H9 (cell line): ENCODE data around the gene IGF1R. TPM values are rescaled to one million over a fixed set of nuclear protein-coding genes. Genes with fewer than 3 reads are reported as not detected.

Source experiments
- DNase-seq: peaks from one replicate; pipeline ENCODE4 v3.0.0-alpha.2; 2017
- H2AFZ ChIP-seq: one replicate; pipeline ENCODE4 v1.6.1; 2013; ENCODE audit warnings: mild to moderate bottlenecking, low read length, control low read depth, moderate library complexity
- H2AK5ac ChIP-seq: 2 replicates; pipeline ENCODE4 v1.6.1; 2013; ENCODE audit warnings: low read length, control low read depth, mixed read lengths; ENCODE audit not compliant: insufficient read length
- H2BK120ac ChIP-seq: one replicate; pipeline ENCODE4 v1.6.1; 2013; ENCODE audit warnings: low read depth, mild to moderate bottlenecking, low read length, control low read depth, inconsistent platforms; ENCODE audit not compliant: poor library complexity, severe bottlenecking
- H2BK12ac ChIP-seq: 2 replicates; pipeline ENCODE4 v1.6.1; 2013; ENCODE audit warnings: low read length, control low read depth, mixed read lengths, low read depth; ENCODE audit not compliant: insufficient read length
- H2BK15ac ChIP-seq: 2 replicates; pipeline ENCODE4 v1.6.1; 2013; ENCODE audit warnings: low read depth, low read length, control low read depth
- H2BK20ac ChIP-seq: one replicate; pipeline ENCODE4 v1.6.1; 2013; ENCODE audit warnings: low read depth, mild to moderate bottlenecking, low read length, control low read depth, inconsistent platforms; ENCODE audit not compliant: poor library complexity, severe bottlenecking
- H2BK5ac ChIP-seq: 2 replicates; pipeline ENCODE4 v1.6.1; 2013; ENCODE audit warnings: low read length, control low read depth, mixed read lengths; ENCODE audit not compliant: insufficient read length
- H3K14ac ChIP-seq: 2 replicates; pipeline ENCODE4 v1.6.1; 2013; ENCODE audit warnings: low read length, control low read depth; ENCODE audit not compliant: insufficient read depth
- H3K18ac ChIP-seq: 2 replicates; pipeline ENCODE4 v1.6.1; 2013; ENCODE audit warnings: low read depth, mild to moderate bottlenecking, mixed read lengths, low read length, control low read depth; ENCODE audit not compliant: insufficient read length
- H3K23ac ChIP-seq: 2 replicates; pipeline ENCODE4 v1.6.1; 2013; ENCODE audit warnings: low read length, control low read depth, mixed read lengths, low read depth; ENCODE audit not compliant: insufficient read length
- H3K23me2 ChIP-seq: 2 replicates; pipeline ENCODE4 v1.6.1; 2013; ENCODE audit warnings: low read depth, mild to moderate bottlenecking, mixed read lengths, low read length, control low read depth; ENCODE audit not compliant: insufficient read length, poor library complexity, severe bottlenecking
- H3K27ac ChIP-seq: 2 replicates; pipeline ENCODE4 v1.5.1; 2013; ENCODE audit warnings: low read length, control low read depth, mixed read lengths, low read depth; ENCODE audit not compliant: insufficient read length
- H3K27me3 ChIP-seq: 2 replicates; pipeline ENCODE4 v1.6.1; 2013; ENCODE audit warnings: low read length, control low read depth, inconsistent platforms; ENCODE audit not compliant: insufficient read depth
- H3K4ac ChIP-seq: 2 replicates; pipeline ENCODE4 v1.6.1; 2013; ENCODE audit warnings: low read depth, mild to moderate bottlenecking, control low read depth, inconsistent platforms, low read length, moderate library complexity
- H3K4me1 ChIP-seq: 2 replicates; pipeline ENCODE4 v1.6.1; 2013; ENCODE audit warnings: low read length, control low read depth, inconsistent platforms; ENCODE audit not compliant: insufficient read depth
- H3K4me2 ChIP-seq: 2 replicates; pipeline ENCODE4 v1.6.1; 2013; ENCODE audit warnings: low read length, control low read depth, mixed read lengths; ENCODE audit not compliant: insufficient read length, insufficient read depth
- H3K56ac ChIP-seq: 2 replicates; pipeline ENCODE4 v1.6.1; 2013; ENCODE audit warnings: low read depth, mild to moderate bottlenecking, mixed read lengths, low read length, control low read depth; ENCODE audit not compliant: insufficient read length
- H3K79me1 ChIP-seq: 2 replicates; pipeline ENCODE4 v1.6.1; 2013; ENCODE audit warnings: low read depth, mild to moderate bottlenecking, moderate library complexity, low read length, control low read depth, inconsistent platforms; ENCODE audit not compliant: insufficient read depth, poor library complexity, severe bottlenecking
- H3K79me2 ChIP-seq: 2 replicates; pipeline ENCODE4 v1.6.1; 2013; ENCODE audit warnings: low read length, control low read depth, inconsistent platforms; ENCODE audit not compliant: insufficient read depth
- H3K9ac ChIP-seq: 2 replicates; pipeline ENCODE4 v1.6.1; 2013; ENCODE audit warnings: low read length, control low read depth, mixed read lengths; ENCODE audit not compliant: insufficient read length; ENCODE audit errors: extremely low read depth
- H3K9me3 ChIP-seq: one replicate; pipeline ENCODE4 v1.6.1; 2013; ENCODE audit warnings: low read depth, low read length, inconsistent platforms; ENCODE audit not compliant: control insufficient read depth
- H3T11ph ChIP-seq: one replicate; pipeline ENCODE4 v1.6.1; 2013; ENCODE audit warnings: mild to moderate bottlenecking, low read length, control low read depth, inconsistent platforms
- H4K20me1 ChIP-seq: one replicate; pipeline ENCODE4 v1.6.1; 2013; ENCODE audit not compliant: control insufficient read depth, insufficient read length, insufficient read depth
- H4K5ac ChIP-seq: 2 replicates; pipeline ENCODE4 v1.6.1; 2013; ENCODE audit warnings: low read depth, mild to moderate bottlenecking, mixed read lengths, low read length, control low read depth; ENCODE audit not compliant: insufficient read length
- H4K8ac ChIP-seq: replicated peaks from 2 replicates; pipeline ENCODE4 v1.6.1; 2013; ENCODE audit warnings: low read length, control low read depth, mixed read lengths, low read depth; ENCODE audit not compliant: insufficient read length
- H4K91ac ChIP-seq: 2 replicates; pipeline ENCODE4 v1.6.1; 2013; ENCODE audit warnings: low read depth, mild to moderate bottlenecking, moderate library complexity, mixed read lengths, low read length, control low read depth; ENCODE audit not compliant: insufficient read length
- H3K27ac Mint-ChIP-seq, 3 experiments: 2 replicates in 2 of 3; 3 replicates in 1 of 3; pipeline ENCODE4 v1.8.0; 2020 to 2021; ENCODE audit warnings: mixed read lengths in 3 of 3, mild to moderate bottlenecking in 1 of 3, moderate library complexity in 1 of 3
- H3K27me3 Mint-ChIP-seq: 2 replicates; pipeline ENCODE4 v1.8.0; 2021; ENCODE audit warnings: low read depth, mild to moderate bottlenecking, moderate library complexity, mixed read lengths
- H3K36me3 Mint-ChIP-seq, 3 experiments: 2 replicates in 2 of 3; 3 replicates in 1 of 3; pipeline ENCODE4 v1.8.0; 2020 to 2021; ENCODE audit warnings: low read depth in 3 of 3, mixed read lengths in 3 of 3; ENCODE audit not compliant: insufficient read depth in 1 of 3
- H3K4me1 Mint-ChIP-seq, 2 experiments: 2 replicates each; pipeline ENCODE4 v1.8.0; 2020; ENCODE audit warnings: mixed read lengths in 2 of 2
- H3K4me3 Mint-ChIP-seq, 2 experiments: 2 replicates in 1 of 2; 3 replicates in 1 of 2; pipeline ENCODE4 v1.8.0; 2020 to 2021; ENCODE audit warnings: mild to moderate bottlenecking in 2 of 2, mixed read lengths in 2 of 2, moderate library complexity in 1 of 2
- H3K9me3 Mint-ChIP-seq, 2 experiments: 2 replicates in 1 of 2; 3 replicates in 1 of 2; pipeline ENCODE4 v1.8.0; 2020; ENCODE audit warnings: mild to moderate bottlenecking in 2 of 2, mixed read lengths in 2 of 2, moderate library complexity in 1 of 2
- CTCF ChIP-seq: fragments of 200-600 bp; sonication (generic); conservative IDR thresholded peaks from 3 replicates; pipeline ENCODE4 v1.8.0; 2021; ENCODE audit warnings: antibody characterized with exemption, mild to moderate bottlenecking
- WGBS: extraction: QIAGEN DNeasy Blood & Tissue Kit; methylation state at CpG from one replicate; pipeline ENCODE4 v1.1.7; 2013; ENCODE audit warnings: missing lambda C conversion rate, low lambda C conversion rate, mixed read lengths; ENCODE audit not compliant: insufficient read length; ENCODE audit errors: extremely low coverage; 5-methylcytosine and 5-hydroxymethylcytosine counted together
- total RNA-seq: library from RNA; stranded (reverse); gene quantifications from 2 replicates; pipeline ENCODE4 v1.2.1, GENCODE V29; 2021

IGF1R gene
- total RNA-seq, 1 experiment from 2014 or later = 70.0 TPM

- no peak overlapping the region for H2BK12ac ChIP-seq
- H3T11ph ChIP-seq = no peak overlapping the region
- no peak overlapping the region for H3K18ac ChIP-seq
- H3K4me1 Mint-ChIP-seq = peaks cover 49 to 69% of the 10 kb centered on the region in 2 experiments
- H3K4me1 ChIP-seq = peaks cover 9% of the 10 kb centered on the region
- WGBS = no CpG with 5 or more reads among the region's 2 CpGs
- no peak overlapping the region for H2BK5ac ChIP-seq
- no peak overlapping the region for H4K91ac ChIP-seq
- no peak overlapping the region for H4K8ac ChIP-seq
- no peak overlapping the region for H3K4me3 Mint-ChIP-seq
- no peaks in the 10 kb centered on the region for H3K9me3 ChIP-seq
- DNase-seq = no peak
- no peaks in the 10 kb centered on the region for H4K20me1 ChIP-seq
- H2BK120ac ChIP-seq = no peak overlapping the region
- no peak overlapping the region for H4K5ac ChIP-seq
- no peak overlapping the region for H2BK20ac ChIP-seq
- H3K79me1 ChIP-seq = peaks cover 17% of the 10 kb centered on the region
- H3K27ac ChIP-seq = no peak overlapping the region
- TF ChIP-seq CTCF = no peak
- H2BK15ac ChIP-seq = no peak overlapping the region
- H3K36me3 Mint-ChIP-seq = peaks cover 0 to 4% (median 2%) of the 10 kb centered on the region in 3 experiments; a peak in 2 of 7 replicates
- H3K56ac ChIP-seq = no peak overlapping the region
- H3K4me2 ChIP-seq = no peak overlapping the region
- H2AFZ ChIP-seq = no peak overlapping the region
- no peak overlapping the region for H2AK5ac ChIP-seq
- peaks cover 67% of the 10 kb centered on the region for H3K79me2 ChIP-seq
- peak overlapping the region; percentile 13 to 93 (median 89); a peak in 6 of 7 replicates for H3K27ac Mint-ChIP-seq
- no peak overlapping the region for H3K23ac ChIP-seq
- H3K14ac ChIP-seq = no peak overlapping the region; the same call in 1 of the 2 replicates
- no peaks in the 10 kb centered on the region for H3K27me3 ChIP-seq
- no peaks in the 10 kb centered on the region for H3K9me3 Mint-ChIP-seq
- H3K4ac ChIP-seq = no peak overlapping the region
- H3K23me2 ChIP-seq = no peaks in the 10 kb centered on the region
- no peak overlapping the region for H3K9ac ChIP-seq
- H3K27me3 Mint-ChIP-seq = no peaks in the 10 kb centered on the region
These were observed 96.2 kb downstream of the IGF1R start for GRCh38 chr15:98744506-98744905.
